ENCODE data around the gene RFX3.

The RFX3 gene

GRCh38 chr9:3173374-3173773 is 352.4 kb downstream of the RFX3 start:
- Histone ChIP-seq H3K4me3 (replicated peaks; ENCODE audit: insufficient read depth, low read length) (no peak overlapping the region), H3K27ac (replicated peaks) (no peak overlapping the region), H3K27me3 (ENCODE audit: insufficient read depth, poor library complexity, severe bottlenecking) (peaks cover 2% of the 10 kb centered on the region)
- no peak for DNase-seq (ENCODE audit: low read depth in 1 of 2, low spot score in 1 of 2)
- no peak for TF ChIP-seq GABPA (IDR thresholded peaks at IDR 0.05; ENCODE audit: low read depth)

DNA sequence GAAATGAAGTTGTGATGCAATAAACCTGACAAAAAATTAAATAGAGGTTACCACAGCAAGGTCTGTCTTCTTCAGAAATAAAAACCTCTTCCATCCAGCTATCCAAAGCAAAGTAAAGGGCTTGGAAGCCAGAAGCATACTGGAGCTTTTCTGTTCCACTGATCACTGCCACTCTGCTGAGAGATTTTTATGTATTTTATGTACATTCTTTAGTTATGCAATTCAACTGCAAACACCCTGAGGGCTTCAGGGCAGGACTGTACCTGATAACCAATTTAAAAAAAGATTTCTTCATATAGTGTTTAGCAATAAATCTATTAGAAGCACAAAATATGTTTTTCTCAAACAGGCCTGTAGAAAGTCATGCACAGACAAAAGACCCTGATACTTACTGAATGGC is 355.0 kb downstream of the RFX3 start:
- Histone ChIP-seq H3K27me3 (ENCODE audit: insufficient read depth, poor library complexity, severe bottlenecking) (peaks cover 4% of the 10 kb centered on the region), H3K27ac (replicated peaks) (no peak overlapping the region), H3K4me3 (replicated peaks; ENCODE audit: insufficient read depth, low read length) (no peak overlapping the region)
- no peak for DNase-seq (ENCODE audit: low read depth in 1 of 2, low spot score in 1 of 2)
- TF ChIP-seq, protein P1, sequence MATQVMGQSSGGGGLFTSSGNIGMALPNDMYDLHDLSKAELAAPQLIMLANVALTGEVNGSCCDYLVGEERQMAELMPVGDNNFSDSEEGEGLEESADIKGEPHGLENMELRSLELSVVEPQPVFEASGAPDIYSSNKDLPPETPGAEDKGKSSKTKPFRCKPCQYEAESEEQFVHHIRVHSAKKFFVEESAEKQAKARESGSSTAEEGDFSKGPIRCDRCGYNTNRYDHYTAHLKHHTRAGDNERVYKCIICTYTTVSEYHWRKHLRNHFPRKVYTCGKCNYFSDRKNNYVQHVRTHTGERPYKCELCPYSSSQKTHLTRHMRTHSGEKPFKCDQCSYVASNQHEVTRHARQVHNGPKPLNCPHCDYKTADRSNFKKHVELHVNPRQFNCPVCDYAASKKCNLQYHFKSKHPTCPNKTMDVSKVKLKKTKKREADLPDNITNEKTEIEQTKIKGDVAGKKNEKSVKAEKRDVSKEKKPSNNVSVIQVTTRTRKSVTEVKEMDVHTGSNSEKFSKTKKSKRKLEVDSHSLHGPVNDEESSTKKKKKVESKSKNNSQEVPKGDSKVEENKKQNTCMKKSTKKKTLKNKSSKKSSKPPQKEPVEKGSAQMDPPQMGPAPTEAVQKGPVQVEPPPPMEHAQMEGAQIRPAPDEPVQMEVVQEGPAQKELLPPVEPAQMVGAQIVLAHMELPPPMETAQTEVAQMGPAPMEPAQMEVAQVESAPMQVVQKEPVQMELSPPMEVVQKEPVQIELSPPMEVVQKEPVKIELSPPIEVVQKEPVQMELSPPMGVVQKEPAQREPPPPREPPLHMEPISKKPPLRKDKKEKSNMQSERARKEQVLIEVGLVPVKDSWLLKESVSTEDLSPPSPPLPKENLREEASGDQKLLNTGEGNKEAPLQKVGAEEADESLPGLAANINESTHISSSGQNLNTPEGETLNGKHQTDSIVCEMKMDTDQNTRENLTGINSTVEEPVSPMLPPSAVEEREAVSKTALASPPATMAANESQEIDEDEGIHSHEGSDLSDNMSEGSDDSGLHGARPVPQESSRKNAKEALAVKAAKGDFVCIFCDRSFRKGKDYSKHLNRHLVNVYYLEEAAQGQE (IDR thresholded peaks at IDR 0.05; ENCODE audit: insufficient replicate concordance, low read depth): no peak
- TF ChIP-seq POLR2AphosphoS5 (IDR thresholded peaks at IDR 0.05; ENCODE audit: low read depth): no peak
- TF ChIP-seq GABPA (IDR thresholded peaks at IDR 0.05; ENCODE audit: low read depth): no peak
- no peak for TF ChIP-seq CTCF (IDR thresholded peaks at IDR 0.05; ENCODE audit: insufficient read depth, low read length)
- TF ChIP-seq SPI1 (IDR thresholded peaks at IDR 0.05; ENCODE audit: borderline replicate concordance, low read depth): no peak

Data from HL-60 (cell line).